Endodermal cell (in vitro differentiated cells): Measurements from ENCODE around the gene KLRC3. TPM values are rescaled to one million over a fixed set of nuclear protein-coding genes. Genes with fewer than 3 reads are reported as not detected.
"Not testable (repeated sequence)": the region's sequence is repeated elsewhere in the genome, so short reads cannot be mapped to it uniquely, and the experiment has no call there.

ENCODE experiments used
- DNase-seq: peaks from one replicate; pipeline ENCODE4 v3.0.0-alpha.2; 2017
- H3K27ac ChIP-seq: 2 replicates; pipeline ENCODE4 v1.5.1; 2013; ENCODE audit warnings: mild to moderate bottlenecking, low read depth, low read length, moderate library complexity
- H3K27me3 ChIP-seq: 2 replicates; pipeline ENCODE4 v1.6.1; 2013; ENCODE audit warnings: mild to moderate bottlenecking, low read length, moderate library complexity; ENCODE audit not compliant: insufficient read depth, control insufficient read depth, poor library complexity, severe bottlenecking
- H3K36me3 ChIP-seq: 2 replicates; pipeline ENCODE4 v1.7.0; 2013; ENCODE audit warnings: mild to moderate bottlenecking, low read length, moderate library complexity; ENCODE audit not compliant: control insufficient read depth, insufficient read depth
- H3K4me1 ChIP-seq: one replicate; pipeline ENCODE4 v1.7.0; 2013; ENCODE audit warnings: low read length; ENCODE audit not compliant: control insufficient read depth, insufficient read depth
- H3K4me3 ChIP-seq: 2 replicates; pipeline ENCODE4 v1.5.1; 2013; ENCODE audit warnings: mild to moderate bottlenecking, low read length, moderate library complexity
- H3K9ac ChIP-seq: 2 replicates; pipeline ENCODE4 v1.6.1; 2013; ENCODE audit warnings: mild to moderate bottlenecking, low read length, moderate library complexity; ENCODE audit not compliant: poor library complexity, severe bottlenecking; ENCODE audit errors: extremely low read depth
- H3K9me3 ChIP-seq: 2 replicates; pipeline ENCODE4 v1.6.1; 2013; ENCODE audit warnings: mild to moderate bottlenecking, low read length, moderate library complexity; ENCODE audit not compliant: control insufficient read depth
- H3K27ac Mint-ChIP-seq: 2 replicates; pipeline ENCODE4 v1.8.0; 2020; ENCODE audit warnings: mixed read lengths
- H3K27me3 Mint-ChIP-seq: 2 replicates; pipeline ENCODE4 v1.8.0; 2021; ENCODE audit warnings: mild to moderate bottlenecking, mixed read lengths; ENCODE audit not compliant: insufficient read depth
- H3K36me3 Mint-ChIP-seq: 2 replicates; pipeline ENCODE4 v1.8.0; 2020; ENCODE audit warnings: low read depth, mixed read lengths
- H3K4me1 Mint-ChIP-seq: 2 replicates; pipeline ENCODE4 v1.8.0; 2020; ENCODE audit warnings: mixed read lengths
- H3K4me3 Mint-ChIP-seq: 2 replicates; pipeline ENCODE4 v1.8.0; 2020; ENCODE audit warnings: mild to moderate bottlenecking, moderate library complexity, mixed read lengths
- H3K9me3 Mint-ChIP-seq: 2 replicates; pipeline ENCODE4 v1.8.0; 2020; ENCODE audit warnings: mild to moderate bottlenecking, mixed read lengths
- WGBS, 2 experiments: methylation state at CpG; one replicate each; pipeline versions ENCODE4 v1.1.5 to v1.1.7; 2013; ENCODE audit warnings: missing lambda C conversion rate in 2 of 2, mixed read lengths in 1 of 2; ENCODE audit not compliant: insufficient coverage in 1 of 2, insufficient read length in 1 of 2; 5-methylcytosine and 5-hydroxymethylcytosine counted together
- long read RNA-seq, 4 experiments: library from polyadenylated mRNA in 2 of 4; library from RNA in 1 of 4; library from capped mRNA in 1 of 4; stranded (forward) in 3 of 4; unstranded in 1 of 4; transcript quantifications; one replicate each; pipeline ENCODE4 v2.0.0, GENCODE V29; 2020 to 2021; ENCODE audit warnings: inconsistent platforms in 1 of 4
- polyA plus RNA-seq, 2 experiments: library from polyadenylated mRNA; stranded (reverse); fragments of 50-300 nt; gene quantifications; one replicate each; pipeline ENCODE4 v1.2.3, GENCODE V29; 2013
- total RNA-seq, 2 donors: library from RNA; stranded (reverse); fragmentation: NEBNext Ultra II Directional in 1 of 2; extraction: Animal tissue kit (Norgen Biotek cat#: 25700) in 1 of 2; gene quantifications; 2 replicates in 1 of 2; 3 replicates in 1 of 2; pipeline ENCODE4 v1.2.1, GENCODE V29; 2021
- TF ChIP-seq, protein P1 (sequence below): fragments of 200-600 bp; sonication (generic); conservative IDR thresholded peaks from 2 replicates; pipeline ENCODE4 v1.5.0; 2021; ENCODE audit warnings: antibody characterized with exemption, mild to moderate bottlenecking

KLRC3 gene
- total RNA-seq: not detected
- not detected for polyA plus RNA-seq (2013, experiment 1 of 2)
- not detected for polyA plus RNA-seq (2013, experiment 2 of 2)
- long read RNA-seq, experiment 1: 0 reads
- long read RNA-seq, experiment 2: 0 reads
- long read RNA-seq, experiment 3: 0 reads
- long read RNA-seq, experiment 4: 0 reads

GRCh38 chr12:10420334-10420733 lies at the start of gene KLRC3:
KLRC3 (minus strand) TSS chr12:10420595; CDS start chr12:10420550, 45 bp downstream.
- H3K27me3 ChIP-seq, DNase-seq: not testable (repeated sequence)

GRCh38 chr12:10469701-10470100 lies 49.3 kb upstream of the KLRC3 start:
- Mint-ChIP-seq H3K27ac (no peak overlapping the region), H3K4me3 (no peak overlapping the region), H3K9me3 (peaks cover 21% of the 10 kb centered on the region), H3K36me3 (no peaks in the 10 kb centered on the region), H3K4me1 (no peaks in the 10 kb centered on the region), H3K27me3 (peaks cover 5% of the 10 kb centered on the region)
- no peak for DNase-seq
- H3K4me1 ChIP-seq: no peaks in the 10 kb centered on the region
- TF ChIP-seq, protein P1, sequence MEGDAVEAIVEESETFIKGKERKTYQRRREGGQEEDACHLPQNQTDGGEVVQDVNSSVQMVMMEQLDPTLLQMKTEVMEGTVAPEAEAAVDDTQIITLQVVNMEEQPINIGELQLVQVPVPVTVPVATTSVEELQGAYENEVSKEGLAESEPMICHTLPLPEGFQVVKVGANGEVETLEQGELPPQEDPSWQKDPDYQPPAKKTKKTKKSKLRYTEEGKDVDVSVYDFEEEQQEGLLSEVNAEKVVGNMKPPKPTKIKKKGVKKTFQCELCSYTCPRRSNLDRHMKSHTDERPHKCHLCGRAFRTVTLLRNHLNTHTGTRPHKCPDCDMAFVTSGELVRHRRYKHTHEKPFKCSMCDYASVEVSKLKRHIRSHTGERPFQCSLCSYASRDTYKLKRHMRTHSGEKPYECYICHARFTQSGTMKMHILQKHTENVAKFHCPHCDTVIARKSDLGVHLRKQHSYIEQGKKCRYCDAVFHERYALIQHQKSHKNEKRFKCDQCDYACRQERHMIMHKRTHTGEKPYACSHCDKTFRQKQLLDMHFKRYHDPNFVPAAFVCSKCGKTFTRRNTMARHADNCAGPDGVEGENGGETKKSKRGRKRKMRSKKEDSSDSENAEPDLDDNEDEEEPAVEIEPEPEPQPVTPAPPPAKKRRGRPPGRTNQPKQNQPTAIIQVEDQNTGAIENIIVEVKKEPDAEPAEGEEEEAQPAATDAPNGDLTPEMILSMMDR: no peak
- WGBS, 2 experiments: no CpG with 5 or more reads among the region's 1 CpG
- no peaks in the 10 kb centered on the region for H3K36me3 ChIP-seq
- H3K9me3 ChIP-seq: no peaks in the 10 kb centered on the region
- H3K9ac ChIP-seq: no peak overlapping the region
- no peak overlapping the region for H3K4me3 ChIP-seq
- no peak overlapping the region for H3K27ac ChIP-seq
- no peaks in the 10 kb centered on the region for H3K27me3 ChIP-seq

More at GRCh38 chr12:10420334-10420733, at the start of gene KLRC3:
- H3K9me3 Mint-ChIP-seq, H3K9me3 ChIP-seq, H3K4me1 Mint-ChIP-seq, H3K27ac Mint-ChIP-seq, H3K36me3 Mint-ChIP-seq, H3K27me3 Mint-ChIP-seq, H3K4me1 ChIP-seq, H3K4me3 Mint-ChIP-seq, H3K9ac ChIP-seq, H3K4me3 ChIP-seq, H3K27ac ChIP-seq, H3K36me3 ChIP-seq: not testable (repeated sequence)
- 86% methylated on average over 1 of the region's 1 CpG; no CpG with 5 or more reads in 1 of the 2 experiments for WGBS, 2 experiments

GRCh38 chr12:10466311-10466710 lies 45.9 kb upstream of the KLRC3 start:
- Mint-ChIP-seq H3K4me1 (no peaks in the 10 kb centered on the region), H3K27me3 (no peaks in the 10 kb centered on the region), H3K27ac (no peak overlapping the region), H3K9me3 (peaks cover 11% of the 10 kb centered on the region), H3K36me3 (no peaks in the 10 kb centered on the region), H3K4me3 (no peak overlapping the region)
- Histone ChIP-seq H3K9me3 (no peaks in the 10 kb centered on the region), H3K4me3 (no peak overlapping the region), H3K9ac (no peak overlapping the region), H3K4me1 (no peaks in the 10 kb centered on the region), H3K27ac (no peak overlapping the region), H3K36me3 (no peaks in the 10 kb centered on the region), H3K27me3 (no peaks in the 10 kb centered on the region)
- DNase-seq: peak; percentile 43
- WGBS, 2 experiments: 93% methylated on average over 4 of the region's 4 CpGs; no CpG with 5 or more reads in 1 of the 2 experiments
- TF ChIP-seq, protein P1: no peak

GRCh38 chr12:10457760-10458159 lies 37.4 kb upstream of the KLRC3 start:
- Histone ChIP-seq H3K4me3 (no peak overlapping the region), H3K9ac (no peak overlapping the region), H3K9me3 (peaks cover 13% of the 10 kb centered on the region), H3K36me3 (no peaks in the 10 kb centered on the region), H3K4me1 (no peaks in the 10 kb centered on the region), H3K27me3 (no peaks in the 10 kb centered on the region), H3K27ac (no peak overlapping the region)
- no peaks in the 10 kb centered on the region for H3K36me3 Mint-ChIP-seq
- no peaks in the 10 kb centered on the region for H3K4me1 Mint-ChIP-seq
- H3K27me3 Mint-ChIP-seq: no peaks in the 10 kb centered on the region
- H3K27ac Mint-ChIP-seq: no peak overlapping the region
- H3K9me3 Mint-ChIP-seq: peaks cover 42% of the 10 kb centered on the region
- TF ChIP-seq, protein P1: no peak
- peak; percentile 70 for DNase-seq
- no peak overlapping the region for H3K4me3 Mint-ChIP-seq
- 74 to 84% methylated on average over 3 of the region's 3 CpGs for WGBS, 2 experiments
